OCI-LY7 (cell line): ENCODE results near the gene NKIRAS2. TPM values are rescaled to one million over a fixed set of nuclear protein-coding genes. Genes with fewer than 3 reads are reported as not detected.

ENCODE experiments used
- BruUV-seq: library from RNA; stranded (reverse); fragments of 400-500 nt; replicated peaks from 2 replicates; lab custom pipeline; 2021; lab: Mats Ljungman, UMichigan
- CTCF ChIA-PET: fragments of 300-600 bp; sonication (Branson Sonifier 250); formaldehyde crosslinking; loops from one replicate; lab custom pipeline; 2022; ENCODE audit warnings: antibody characterized with exemption; ENCODE audit not compliant: unreplicated experiment; lab: Charles Lee
- POLR2A ChIA-PET: fragments of 300-600 bp; sonication (Branson Sonifier 250); formaldehyde crosslinking; loops from one replicate; lab custom pipeline; 2022; ENCODE audit warnings: antibody characterized with exemption; lab: Charles Lee
- DNase-seq: peaks from one replicate; pipeline ENCODE4 v3.0.0-alpha.2; 2015; ENCODE audit warnings: low spot score
- H2AFZ ChIP-seq: fragments of 200-600 bp; sonication (generic), shearing (Covaris generic); 2 replicates; pipeline ENCODE4 v1.6.1; 2014; ENCODE audit warnings: mild to moderate bottlenecking, antibody characterized with exemption, low read length, moderate library complexity
- H3K27ac ChIP-seq: fragments of 200-600 bp; sonication (generic); 2 replicates; pipeline ENCODE4 v1.5.1; 2014; ENCODE audit warnings: mixed run types, low read depth, mild to moderate bottlenecking, moderate library complexity, low read length, inconsistent platforms; ENCODE audit not compliant: poor library complexity, severe bottlenecking
- H3K36me3 ChIP-seq: fragments of 200-600 bp; sonication (generic); 2 replicates; pipeline ENCODE4 v1.6.1; 2014; ENCODE audit warnings: mild to moderate bottlenecking, antibody characterized with exemption, low read length, moderate library complexity, mixed read lengths; ENCODE audit not compliant: insufficient read depth
- H3K4me1 ChIP-seq: fragments of 200-600 bp; sonication (generic); 2 replicates; pipeline ENCODE4 v1.5.1; 2014; ENCODE audit warnings: mild to moderate bottlenecking, low read length; ENCODE audit not compliant: insufficient read depth, poor library complexity, severe bottlenecking
- H3K4me2 ChIP-seq: fragments of 200-600 bp; sonication (generic); 2 replicates; pipeline ENCODE4 v1.6.1; 2014; ENCODE audit warnings: mild to moderate bottlenecking, low read length
- H3K4me3 ChIP-seq: fragments of 200-600 bp; sonication (generic); 2 replicates; pipeline ENCODE4 v1.5.1; 2014; ENCODE audit warnings: mild to moderate bottlenecking, low read depth, low read length; ENCODE audit not compliant: poor library complexity, severe bottlenecking
- H3K79me2 ChIP-seq: fragments of 200-600 bp; sonication (generic); 2 replicates; pipeline ENCODE4 v1.6.1; 2016; ENCODE audit warnings: low read depth, mild to moderate bottlenecking, low read length, moderate library complexity, mixed read lengths; ENCODE audit not compliant: insufficient read depth
- H3K9me2 ChIP-seq: fragments of 200-600 bp; sonication (generic); 2 replicates; pipeline ENCODE4 v1.6.1; 2016; ENCODE audit warnings: mild to moderate bottlenecking, low read length, mixed read lengths; ENCODE audit not compliant: insufficient read depth
- H3K9me3 ChIP-seq: fragments of 200-600 bp; sonication (generic); 2 replicates; pipeline ENCODE4 v1.6.1; 2014; ENCODE audit warnings: mild to moderate bottlenecking, mixed run types, low read length, mixed read lengths
- H4K20me1 ChIP-seq: fragments of 200-600 bp; sonication (generic); 2 replicates; pipeline ENCODE4 v1.6.1; 2014; ENCODE audit warnings: mild to moderate bottlenecking, antibody characterized with exemption, low read length, moderate library complexity, mixed read lengths; ENCODE audit not compliant: insufficient read depth
- EZH2phosphoT487 ChIP-seq: fragments of 200-600 bp; sonication (generic); IDR thresholded peaks from 2 replicates; pipeline ENCODE4 v1.6.1; 2018; ENCODE audit warnings: low read depth, borderline replicate concordance, mild to moderate bottlenecking, mixed run types, antibody characterized with exemption, low read length, moderate library complexity, mixed read lengths
- intact Hi-C: fragments of 100-400 bp; cut with micrococcal nuclease; formaldehyde crosslinking; loops from one replicate; pipeline ENCODE4 v1.10.0; 2022; ENCODE audit not compliant: unreplicated experiment
- total RNA-seq, 2 experiments: library from RNA; depleted of rRNA in 1 of 2; stranded (reverse); fragments of >200 nt in 1 of 2; shearing (Covaris generic) in 1 of 2; gene quantifications; 2 replicates each; pipeline ENCODE4 v1.2.3, GENCODE V29; 2014 to 2022
- TF ChIP-seq, protein P1 (sequence below): fragments of 200-600 bp; sonication (generic); conservative IDR thresholded peaks from 2 replicates; pipeline ENCODE4 v1.5.1; 2014; ENCODE audit warnings: mild to moderate bottlenecking, antibody characterized with exemption, low read length, moderate library complexity, mixed read lengths

The NKIRAS2 gene
- total RNA-seq, 2 experiments from 2014 or later = 34.8 to 38.1 TPM

DNA sequence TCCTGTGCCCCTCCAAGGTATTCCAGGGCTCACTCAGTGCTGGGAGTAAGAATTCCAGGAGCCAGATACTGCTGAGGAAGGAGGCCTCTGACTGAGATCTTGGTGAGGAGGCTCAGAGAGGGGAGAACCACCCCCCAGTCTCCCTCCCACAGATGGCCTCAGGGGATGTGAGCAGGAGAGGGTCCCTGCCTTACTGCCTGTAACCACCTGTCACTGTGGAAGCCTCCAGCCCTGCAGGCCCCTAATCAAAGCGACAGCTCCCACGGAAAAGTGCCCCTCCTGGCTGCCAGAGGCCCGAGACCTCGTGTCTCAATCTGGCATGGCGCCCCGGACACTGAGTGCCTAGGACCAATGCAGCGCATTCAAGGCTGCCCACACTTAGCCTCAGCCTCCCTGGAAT, 38.2 kb downstream of the NKIRAS2 start:
- peaks cover 6% of the 10 kb centered on the region for H3K4me1 ChIP-seq
- CTCF ChIA-PET = no interaction called here
- no peaks in the 10 kb centered on the region for H4K20me1 ChIP-seq
- TF ChIP-seq EZH2phosphoT487 = no peak
- TF ChIP-seq, protein P1, sequence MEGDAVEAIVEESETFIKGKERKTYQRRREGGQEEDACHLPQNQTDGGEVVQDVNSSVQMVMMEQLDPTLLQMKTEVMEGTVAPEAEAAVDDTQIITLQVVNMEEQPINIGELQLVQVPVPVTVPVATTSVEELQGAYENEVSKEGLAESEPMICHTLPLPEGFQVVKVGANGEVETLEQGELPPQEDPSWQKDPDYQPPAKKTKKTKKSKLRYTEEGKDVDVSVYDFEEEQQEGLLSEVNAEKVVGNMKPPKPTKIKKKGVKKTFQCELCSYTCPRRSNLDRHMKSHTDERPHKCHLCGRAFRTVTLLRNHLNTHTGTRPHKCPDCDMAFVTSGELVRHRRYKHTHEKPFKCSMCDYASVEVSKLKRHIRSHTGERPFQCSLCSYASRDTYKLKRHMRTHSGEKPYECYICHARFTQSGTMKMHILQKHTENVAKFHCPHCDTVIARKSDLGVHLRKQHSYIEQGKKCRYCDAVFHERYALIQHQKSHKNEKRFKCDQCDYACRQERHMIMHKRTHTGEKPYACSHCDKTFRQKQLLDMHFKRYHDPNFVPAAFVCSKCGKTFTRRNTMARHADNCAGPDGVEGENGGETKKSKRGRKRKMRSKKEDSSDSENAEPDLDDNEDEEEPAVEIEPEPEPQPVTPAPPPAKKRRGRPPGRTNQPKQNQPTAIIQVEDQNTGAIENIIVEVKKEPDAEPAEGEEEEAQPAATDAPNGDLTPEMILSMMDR = no peak
- intact Hi-C loops = no loop called here
- H3K4me3 ChIP-seq = no peak overlapping the region
- no peak overlapping the region for H3K4me2 ChIP-seq
- no peaks in the 10 kb centered on the region for H3K9me2 ChIP-seq
- H3K9me3 ChIP-seq = 0 out of 2 replicates have a peak, but pooled peaks cover 8% of the 10 kb centered on the region
- no TSS peak for BruUV-seq
- H3K79me2 ChIP-seq = no peaks in the 10 kb centered on the region
- DNase-seq = no peak
- POLR2A ChIA-PET = no interaction called here
- H3K27ac ChIP-seq = no peak overlapping the region
- H3K36me3 ChIP-seq = no peaks in the 10 kb centered on the region
- no peak overlapping the region for H2AFZ ChIP-seq

DNA sequence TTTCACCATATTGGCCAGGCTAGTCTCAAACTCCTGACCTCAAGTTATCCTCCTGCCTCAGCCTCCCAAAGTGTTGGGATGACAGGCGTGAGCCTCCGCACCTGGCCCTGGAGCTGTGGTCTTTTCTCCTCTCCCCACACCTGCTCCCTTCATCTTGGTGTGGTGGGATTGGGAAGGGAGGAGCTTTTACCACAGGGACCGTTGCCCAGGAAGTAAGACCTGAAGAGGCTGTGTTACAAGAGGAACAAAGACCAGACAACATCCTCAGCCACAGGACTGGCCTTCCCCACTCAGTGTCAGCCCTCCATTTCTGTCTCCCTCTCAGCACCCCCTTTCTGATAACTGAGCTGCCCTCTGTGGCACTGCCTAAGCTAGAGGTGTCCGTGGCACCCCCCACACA, 39.9 kb downstream of the NKIRAS2 start:
- no peak for TF ChIP-seq EZH2phosphoT487
- TF ChIP-seq, protein P1 = no peak
- CTCF ChIA-PET = no interaction called here
- DNase-seq = no peak
- no TSS peak for BruUV-seq
- H3K4me1 ChIP-seq = peaks cover 17% of the 10 kb centered on the region
- no peaks in the 10 kb centered on the region for H4K20me1 ChIP-seq
- no peak overlapping the region for H3K27ac ChIP-seq
- no peaks in the 10 kb centered on the region for H3K36me3 ChIP-seq
- H2AFZ ChIP-seq = peak overlapping the region; percentile 48; the same call in 1 of the 2 replicates
- no peaks in the 10 kb centered on the region for H3K9me2 ChIP-seq
- POLR2A ChIA-PET = no interaction called here
- intact Hi-C loops = no loop called here
- H3K4me3 ChIP-seq = no peak overlapping the region
- H3K9me3 ChIP-seq = 0 out of 2 replicates have a peak, but pooled peaks cover 8% of the 10 kb centered on the region
- no peaks in the 10 kb centered on the region for H3K79me2 ChIP-seq
- H3K4me2 ChIP-seq = no peak overlapping the region

DNA sequence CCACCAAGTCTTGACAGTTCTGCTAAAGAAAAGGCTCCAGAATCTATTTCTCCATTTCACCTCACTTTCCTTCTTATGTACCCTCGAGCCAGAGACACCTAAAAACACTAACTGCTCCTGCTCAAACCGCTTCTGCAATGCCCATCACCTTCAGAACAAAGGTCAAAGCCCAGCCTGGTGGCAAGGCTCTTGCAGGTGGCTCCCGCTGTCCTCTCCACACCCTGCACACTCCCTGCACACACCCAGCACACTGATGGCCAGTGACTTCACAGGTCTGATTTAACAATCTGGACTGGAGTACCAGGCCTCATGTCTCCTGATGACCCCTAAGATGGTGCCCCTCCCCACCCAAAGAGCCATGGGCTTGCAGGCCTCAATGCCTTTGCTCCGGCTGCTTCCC, 40.3 kb downstream of the NKIRAS2 start:
- Histone ChIP-seq H3K9me3 (0 out of 2 replicates have a peak, but pooled peaks cover 8% of the 10 kb centered on the region), H4K20me1 (no peaks in the 10 kb centered on the region), H3K4me2 (no peak overlapping the region), H3K36me3 (no peaks in the 10 kb centered on the region), H2AFZ (peak overlapping the region; percentile 48; the same call in 1 of the 2 replicates), H3K4me1 (peaks cover 17% of the 10 kb centered on the region), H3K79me2 (no peaks in the 10 kb centered on the region), H3K9me2 (no peaks in the 10 kb centered on the region), H3K4me3 (no peak overlapping the region), H3K27ac (no peak overlapping the region)
- ChIA-PET POLR2A (no interaction called here), CTCF (no interaction called here)
- no peak for DNase-seq
- TF ChIP-seq, protein P1 = no peak
- no peak for TF ChIP-seq EZH2phosphoT487
- BruUV-seq = no TSS peak
- intact Hi-C loops = no loop called here
